HG03457 (cell line): Measurements from ENCODE around the gene SLC38A10.

ENCODE experiments used
- ATAC-seq: cut with Tn5 transposase; IDR thresholded peaks from one replicate; pipeline ENCODE4 v1.9.1; 2021; ENCODE audit warnings: moderate number of reproducible peaks; ENCODE audit not compliant: unreplicated experiment

SLC38A10 gene

DNA sequence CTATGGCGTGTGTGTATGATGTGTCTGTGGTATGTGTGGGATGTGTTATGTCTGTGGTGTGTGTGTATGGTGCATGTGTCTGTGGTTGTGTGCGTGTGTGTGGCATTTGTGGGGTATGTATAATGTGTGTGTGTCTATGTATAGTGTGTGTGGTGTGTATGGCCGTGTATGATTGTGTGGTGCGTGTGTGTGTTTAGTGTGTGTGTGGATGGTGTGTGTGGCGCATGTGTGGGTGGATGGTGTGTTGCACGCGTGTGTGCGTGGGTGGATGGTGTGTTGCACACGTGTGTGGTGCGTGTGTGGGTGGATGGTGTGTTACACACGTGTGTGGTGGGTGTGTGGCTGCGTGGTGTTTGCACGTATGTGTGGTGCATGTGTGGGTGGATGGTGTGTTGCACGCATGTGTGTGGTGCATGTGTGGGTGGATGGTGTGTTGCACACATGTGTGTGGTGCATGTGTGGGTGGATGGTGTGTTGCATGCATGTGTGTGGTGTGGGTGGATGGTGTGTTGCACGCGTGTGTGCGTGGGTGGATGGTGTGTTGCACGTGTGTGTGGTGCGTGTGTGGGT, 5.6 kb upstream of the SLC38A10 start:
- no peak for ATAC-seq

DNA sequence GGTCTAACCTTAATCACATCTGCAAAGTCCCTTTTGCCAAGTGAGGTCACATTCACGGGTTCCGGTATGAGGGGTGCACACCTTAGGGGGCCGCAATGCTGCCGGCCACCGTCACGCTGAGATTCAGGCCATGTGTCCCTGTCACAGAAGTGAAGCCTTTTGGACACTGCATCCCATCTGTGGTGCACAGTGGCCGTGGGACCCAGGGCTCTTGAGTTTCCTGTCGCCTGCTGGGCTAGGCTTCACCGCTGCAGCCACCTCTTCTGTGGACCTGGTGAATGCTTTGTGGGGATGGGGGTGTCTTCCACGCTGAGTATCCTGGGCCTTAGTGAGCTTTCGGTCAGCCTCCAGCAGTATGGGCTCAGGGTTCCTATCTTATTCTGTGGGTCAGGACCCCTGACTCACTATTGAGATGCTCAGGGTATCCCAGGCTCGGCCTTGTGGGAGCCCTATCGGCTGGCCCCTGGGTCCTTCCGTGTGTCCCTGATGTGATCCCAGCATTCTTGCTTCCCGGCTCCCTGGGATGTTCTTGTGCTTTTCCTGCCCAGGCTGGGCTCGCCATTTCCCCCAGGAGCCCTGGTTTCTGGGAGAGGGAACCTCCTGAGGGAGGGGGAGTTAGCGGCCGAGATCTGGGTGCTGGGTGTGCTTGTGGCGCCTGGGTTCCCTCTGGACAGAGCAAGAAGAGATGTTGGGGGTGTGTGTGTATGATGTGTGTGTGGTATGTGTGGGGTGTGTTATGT, 4.9 kb upstream of the SLC38A10 start:
- ATAC-seq = no peak

DNA sequence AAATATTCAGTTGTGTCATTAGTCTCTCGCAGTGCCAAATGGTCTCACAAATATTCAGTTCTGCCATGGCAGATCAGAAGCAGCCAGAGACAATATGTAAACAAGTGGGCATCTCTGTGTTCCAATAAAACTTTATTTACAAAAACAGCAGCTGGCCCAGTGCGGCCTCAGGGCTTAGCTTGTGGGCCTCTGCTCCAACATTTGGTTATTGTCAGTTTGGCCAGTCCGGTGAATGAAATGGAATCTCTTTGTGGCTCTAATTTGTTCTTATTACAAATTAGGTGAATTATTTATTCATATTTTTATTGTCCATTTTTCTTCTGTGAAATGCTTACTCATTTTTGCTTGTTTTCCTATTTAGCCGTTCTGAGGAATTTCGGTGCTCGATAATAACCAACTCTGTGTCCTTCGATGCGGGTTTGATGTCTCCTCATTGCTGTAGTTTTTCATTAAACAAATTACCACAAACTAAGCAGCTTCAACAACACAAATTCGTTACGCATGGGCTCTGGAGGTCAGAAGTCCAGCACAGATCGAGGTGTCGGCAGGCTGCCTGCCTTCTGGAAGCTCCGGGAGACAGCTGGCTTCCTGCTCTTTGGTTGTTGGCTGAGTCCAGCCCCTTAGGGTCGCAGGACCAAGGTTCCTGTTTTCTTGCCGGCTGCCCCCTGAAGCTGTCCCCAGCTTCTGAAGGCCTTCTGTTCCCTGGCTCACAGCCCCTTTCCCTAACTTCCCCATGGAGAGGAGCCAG, 4.1 kb upstream of the SLC38A10 start:
- no peak for ATAC-seq

DNA sequence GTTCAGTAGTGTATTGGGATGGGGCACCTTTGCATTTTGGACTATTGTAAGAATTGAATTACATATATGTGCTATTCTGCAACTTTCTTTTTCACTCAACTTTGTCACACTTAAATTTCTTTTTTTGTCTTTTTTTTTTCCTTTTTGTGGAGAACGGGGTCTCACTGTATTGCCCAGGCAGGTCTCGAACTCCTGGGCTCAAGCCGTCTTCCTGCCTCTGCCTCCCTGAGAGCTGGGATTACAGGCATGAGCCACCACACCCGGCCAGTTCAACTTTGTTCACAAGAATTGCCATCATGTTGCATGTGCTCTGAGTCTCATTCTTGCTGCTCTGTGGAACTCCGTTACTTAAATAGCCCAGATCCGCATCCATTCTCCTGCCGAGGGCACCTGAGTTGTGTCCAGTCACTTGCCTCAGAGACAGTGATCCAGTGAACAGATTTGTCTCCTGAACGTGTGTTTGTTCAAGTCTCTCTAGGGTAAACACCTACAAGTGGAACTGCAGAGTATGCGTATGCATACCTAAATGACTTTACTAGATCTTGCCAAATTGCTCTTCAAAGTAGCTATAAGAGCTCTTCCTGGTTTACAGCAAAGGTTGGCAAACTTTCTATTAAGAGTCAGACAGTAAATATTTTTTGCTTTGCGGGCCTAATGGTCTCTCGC, 3.4 kb upstream of the SLC38A10 start:
- ATAC-seq = no peak

GRCh38 chr17:81295676-81296381, 722 bp upstream of the SLC38A10 start:
- no peak for ATAC-seq

GRCh38 chr17:81294512-81295030, 536 bp downstream of the SLC38A10 start:
- no peak for ATAC-seq

- no peak for ATAC-seq
Observed at GRCh38 chr17:81292450-81292849, 2.7 kb downstream of the SLC38A10 start.

- ATAC-seq = no peak
Observed at GRCh38 chr17:81291662-81292061, 3.4 kb downstream of the SLC38A10 start.

- ATAC-seq = no peak
Observed at GRCh38 chr17:81290230-81290629, 4.9 kb downstream of the SLC38A10 start.

GRCh38 chr17:81289627-81290026, 5.5 kb downstream of the SLC38A10 start:
- no peak for ATAC-seq

GRCh38 chr17:81288715-81289114, 6.4 kb downstream of the SLC38A10 start:
- ATAC-seq = no peak

- ATAC-seq = no peak
Observed at GRCh38 chr17:81287741-81288430, 7.2 kb downstream of the SLC38A10 start.

DNA sequence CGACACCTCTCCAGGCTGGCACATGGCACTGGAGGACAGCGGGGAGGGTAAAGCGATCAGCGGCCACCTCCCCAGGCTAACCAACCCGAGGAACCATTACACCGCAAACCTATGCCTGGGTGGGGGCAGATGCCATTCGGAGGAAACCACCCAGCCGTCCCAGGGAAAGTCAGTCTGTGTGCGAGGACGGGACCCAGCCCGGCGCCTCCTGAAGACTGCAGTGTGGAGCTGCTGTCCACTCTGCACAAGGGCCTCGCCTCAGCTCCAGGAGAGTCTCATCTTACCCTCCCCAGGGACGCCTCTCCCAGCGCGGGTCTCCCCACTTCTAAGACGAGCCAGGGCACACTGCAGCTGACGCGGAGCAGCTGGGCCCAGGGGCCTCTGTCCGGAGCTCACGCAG, 8.0 kb downstream of the SLC38A10 start:
- no peak for ATAC-seq

GRCh38 chr17:81286491-81287145, 8.5 kb downstream of the SLC38A10 start:
- ATAC-seq = no peak

- no peak for ATAC-seq
Observed at GRCh38 chr17:81285894-81286293, 9.2 kb downstream of the SLC38A10 start.

DNA sequence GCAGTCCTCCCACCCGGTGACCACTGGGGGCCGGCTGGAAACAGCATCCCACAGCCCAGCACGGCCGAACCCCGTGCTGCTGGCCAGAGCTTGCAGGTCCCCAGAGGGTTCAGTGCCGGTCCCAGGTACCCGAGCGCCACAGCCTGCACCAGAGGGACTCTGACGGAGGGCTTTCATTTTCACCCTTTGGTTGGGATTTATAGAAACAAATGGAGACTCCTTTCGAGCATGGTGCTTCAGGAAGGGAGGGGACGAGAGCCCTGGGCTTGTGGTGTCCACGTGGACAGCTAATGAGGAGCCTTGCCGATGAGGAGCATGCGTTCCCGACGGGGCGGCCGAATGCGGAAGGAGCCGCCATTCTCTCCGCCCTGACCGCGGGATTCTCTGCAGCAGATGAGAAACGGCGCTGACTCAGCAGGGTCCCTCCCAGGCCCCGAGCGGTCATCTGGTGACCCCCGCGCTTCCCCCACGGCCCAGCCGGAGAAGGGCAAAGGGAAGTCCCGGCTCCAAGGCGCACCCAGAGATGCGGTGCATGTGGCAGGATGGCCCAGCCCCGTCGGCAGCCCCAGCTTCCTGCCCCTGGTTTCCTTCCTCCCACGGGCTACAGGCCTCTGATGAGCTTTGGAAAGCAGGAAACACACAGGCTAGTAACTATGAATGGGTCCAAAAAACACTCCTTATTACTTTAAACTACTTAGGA, 9.8 kb downstream of the SLC38A10 start:
- no peak for ATAC-seq

DNA sequence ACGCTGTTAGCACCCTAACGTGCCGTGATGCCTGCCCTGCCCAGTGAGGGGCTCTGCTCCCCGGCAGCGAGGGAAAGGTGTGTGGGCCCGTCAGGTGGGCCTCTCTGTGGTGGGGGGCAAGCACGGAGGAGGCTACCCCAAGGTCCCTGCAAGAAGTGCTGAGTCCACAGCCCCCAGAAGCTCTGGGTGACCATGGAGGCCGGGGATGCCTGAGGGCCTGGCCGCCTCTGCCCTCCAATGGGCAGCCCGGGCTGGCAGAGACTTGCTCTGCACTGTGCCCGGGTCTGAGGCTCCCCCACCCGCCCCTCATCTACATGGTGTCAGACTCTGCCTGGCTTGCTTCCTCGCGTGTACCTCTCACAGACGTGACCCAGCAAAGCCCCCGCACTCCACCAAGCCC, 12.2 kb downstream of the SLC38A10 start:
- no peak for ATAC-seq

GRCh38 chr17:81282141-81282540, 13.0 kb downstream of the SLC38A10 start:
- no peak for ATAC-seq

GRCh38 chr17:81280571-81280970, 14.5 kb downstream of the SLC38A10 start:
- ATAC-seq = no peak
